ENCODE measurements around the gene DLGAP5. TPM values are rescaled to one million over a fixed set of nuclear protein-coding genes. Genes with fewer than 3 reads are reported as not detected.

The DLGAP5 gene
- total RNA-seq, 1 donor from 2014 or later = 4.4 TPM

DNA sequence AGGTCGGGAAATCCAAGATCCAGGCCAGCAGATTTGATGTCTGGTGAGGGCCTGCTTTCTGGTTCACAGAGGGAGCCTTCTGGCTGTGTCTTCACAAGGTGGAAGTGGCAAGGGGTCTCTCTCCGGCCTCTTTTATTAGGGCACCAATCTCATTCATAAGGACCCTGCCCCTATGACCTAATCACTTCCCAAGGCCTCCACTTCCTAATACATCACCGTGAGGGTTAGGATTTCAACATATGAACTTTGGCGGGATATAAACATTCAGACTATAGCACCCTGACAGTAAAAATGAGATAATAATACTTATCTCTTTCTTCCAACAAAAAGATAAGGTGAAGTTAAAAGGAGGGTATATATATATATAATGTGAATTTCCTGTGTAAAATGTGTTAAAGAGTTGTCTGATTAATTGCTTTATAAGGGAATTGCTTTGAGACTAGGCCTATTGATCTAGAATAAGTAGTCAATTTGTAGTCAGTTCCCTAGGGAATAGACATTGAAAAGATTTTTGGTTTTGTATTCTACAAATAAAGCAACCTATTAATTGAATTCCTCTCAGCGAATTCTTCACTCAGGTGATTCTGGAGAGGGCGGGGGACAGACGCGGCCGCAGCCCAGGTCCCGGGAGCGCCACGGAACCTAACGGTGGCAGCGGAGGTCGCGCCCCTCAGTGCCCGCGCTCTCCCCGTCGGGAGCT, 62.8 kb downstream of the DLGAP5 start:
- no peaks in the 10 kb centered on the region for H3K36me3 ChIP-seq (ENCODE audit: control insufficient read depth, insufficient read depth, low read length)
- peak overlapping the region; percentile 68 for H3K4me3 ChIP-seq (ENCODE audit: low read depth, low read length)
- no peak for DNase-seq (ENCODE audit: low read depth)
- no peaks in the 10 kb centered on the region for H3K27me3 ChIP-seq (ENCODE audit: control insufficient read depth, insufficient read depth, low read length)
- TF ChIP-seq, protein P1, sequence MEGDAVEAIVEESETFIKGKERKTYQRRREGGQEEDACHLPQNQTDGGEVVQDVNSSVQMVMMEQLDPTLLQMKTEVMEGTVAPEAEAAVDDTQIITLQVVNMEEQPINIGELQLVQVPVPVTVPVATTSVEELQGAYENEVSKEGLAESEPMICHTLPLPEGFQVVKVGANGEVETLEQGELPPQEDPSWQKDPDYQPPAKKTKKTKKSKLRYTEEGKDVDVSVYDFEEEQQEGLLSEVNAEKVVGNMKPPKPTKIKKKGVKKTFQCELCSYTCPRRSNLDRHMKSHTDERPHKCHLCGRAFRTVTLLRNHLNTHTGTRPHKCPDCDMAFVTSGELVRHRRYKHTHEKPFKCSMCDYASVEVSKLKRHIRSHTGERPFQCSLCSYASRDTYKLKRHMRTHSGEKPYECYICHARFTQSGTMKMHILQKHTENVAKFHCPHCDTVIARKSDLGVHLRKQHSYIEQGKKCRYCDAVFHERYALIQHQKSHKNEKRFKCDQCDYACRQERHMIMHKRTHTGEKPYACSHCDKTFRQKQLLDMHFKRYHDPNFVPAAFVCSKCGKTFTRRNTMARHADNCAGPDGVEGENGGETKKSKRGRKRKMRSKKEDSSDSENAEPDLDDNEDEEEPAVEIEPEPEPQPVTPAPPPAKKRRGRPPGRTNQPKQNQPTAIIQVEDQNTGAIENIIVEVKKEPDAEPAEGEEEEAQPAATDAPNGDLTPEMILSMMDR (IDR thresholded peaks at IDR 0.05; ENCODE audit: insufficient read depth, low read length, poor library complexity, severe bottlenecking) = no peak

- TF ChIP-seq, protein P1 (IDR thresholded peaks at IDR 0.05; ENCODE audit: insufficient read depth, low read length, poor library complexity, severe bottlenecking) = no peak
- H3K4me3 ChIP-seq (ENCODE audit: low read depth, low read length) = no peak overlapping the region
- DNase-seq (ENCODE audit: low read depth) = peak; percentile 82
- no peaks in the 10 kb centered on the region for H3K27me3 ChIP-seq (ENCODE audit: control insufficient read depth, insufficient read depth, low read length)
- no peaks in the 10 kb centered on the region for H3K36me3 ChIP-seq (ENCODE audit: control insufficient read depth, insufficient read depth, low read length)
These were observed 63.9 kb downstream of the DLGAP5 start for GRCh38 chr14:55127460-55127951.

- no peak for DNase-seq (ENCODE audit: low read depth)
- H3K4me3 ChIP-seq (ENCODE audit: low read depth, low read length) = no peak overlapping the region
- TF ChIP-seq, protein P1 (IDR thresholded peaks at IDR 0.05; ENCODE audit: insufficient read depth, low read length, poor library complexity, severe bottlenecking) = no peak
- H3K27me3 ChIP-seq (ENCODE audit: control insufficient read depth, insufficient read depth, low read length) = no peaks in the 10 kb centered on the region
- H3K36me3 ChIP-seq (ENCODE audit: control insufficient read depth, insufficient read depth, low read length) = no peaks in the 10 kb centered on the region
These were observed 64.4 kb downstream of the DLGAP5 start for GRCh38 chr14:55126932-55127459.

DNA sequence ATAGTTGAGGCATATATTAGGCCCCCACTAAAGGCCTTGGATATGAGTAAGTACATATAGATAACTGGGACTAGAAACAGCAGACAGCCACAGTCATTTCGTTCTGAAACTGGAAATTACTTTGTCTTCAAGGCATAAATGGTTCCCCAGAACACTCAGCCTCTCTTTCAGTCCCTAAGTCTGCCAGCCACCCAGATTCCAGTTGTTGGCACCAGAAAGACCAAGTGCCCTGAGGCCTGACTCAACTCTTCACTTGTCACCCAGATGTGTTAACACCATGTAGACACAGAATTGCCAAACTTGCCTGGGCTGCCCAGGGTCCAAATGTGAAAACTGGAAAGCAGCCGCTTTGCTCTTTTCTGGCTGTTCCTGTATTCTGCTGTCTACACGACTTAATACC, 65.4 kb downstream of the DLGAP5 start:
- no peak for DNase-seq (ENCODE audit: low read depth)
- Histone ChIP-seq H3K36me3 (ENCODE audit: control insufficient read depth, insufficient read depth, low read length) (no peaks in the 10 kb centered on the region), H3K4me3 (ENCODE audit: low read depth, low read length) (no peak overlapping the region), H3K27me3 (ENCODE audit: control insufficient read depth, insufficient read depth, low read length) (no peaks in the 10 kb centered on the region)
- TF ChIP-seq, protein P1 (IDR thresholded peaks at IDR 0.05; ENCODE audit: insufficient read depth, low read length, poor library complexity, severe bottlenecking) = no peak

DNA sequence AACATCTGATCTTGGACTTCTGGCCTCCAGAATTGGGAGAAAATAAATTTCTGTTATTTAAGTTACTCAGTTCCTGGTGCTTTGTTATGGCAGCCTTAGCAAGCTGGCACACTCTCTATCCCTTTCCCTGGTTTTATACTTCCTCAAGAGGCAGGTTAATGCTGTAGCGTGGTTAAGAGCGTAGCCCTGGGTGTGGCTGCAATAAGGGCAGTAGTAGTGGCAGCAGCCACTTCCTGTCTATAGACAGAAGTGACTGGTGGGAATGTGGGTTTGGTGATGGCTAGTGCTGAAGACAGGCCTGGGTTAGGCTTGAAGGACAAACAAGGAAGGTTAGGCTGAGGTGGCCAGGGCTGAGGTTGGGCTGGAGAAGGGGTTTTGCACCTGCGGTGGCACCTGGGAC, 66.0 kb downstream of the DLGAP5 start:
- TF ChIP-seq, protein P1 (IDR thresholded peaks at IDR 0.05; ENCODE audit: insufficient read depth, low read length, poor library complexity, severe bottlenecking) = no peak
- DNase-seq (ENCODE audit: low read depth) = no peak
- Histone ChIP-seq H3K4me3 (ENCODE audit: low read depth, low read length) (no peak overlapping the region), H3K27me3 (ENCODE audit: control insufficient read depth, insufficient read depth, low read length) (no peaks in the 10 kb centered on the region), H3K36me3 (ENCODE audit: control insufficient read depth, insufficient read depth, low read length) (no peaks in the 10 kb centered on the region)
